A673 (cell line): ENCODE data around the gene AVPR1B. TPM values are rescaled to one million over a fixed set of nuclear protein-coding genes. Genes with fewer than 3 reads are reported as not detected.

ENCODE experiments used
- BruUV-seq: library from RNA; stranded (reverse); fragments of 400-500 nt; replicated peaks from 2 replicates; lab custom pipeline; 2021; lab: Mats Ljungman, UMichigan
- CTCF ChIA-PET: fragments of 300-600 bp; sonication (Branson Sonifier 250); formaldehyde crosslinking; loops from one replicate; lab custom pipeline; 2022; ENCODE audit warnings: antibody characterized with exemption; lab: Charles Lee
- POLR2A ChIA-PET: fragments of 300-600 bp; sonication (Branson Sonifier 250); formaldehyde crosslinking; loops from one replicate; lab custom pipeline; 2022; ENCODE audit warnings: antibody characterized with exemption; ENCODE audit not compliant: low non-redundant PET; lab: Charles Lee
- DNase-seq: peaks from one replicate; pipeline ENCODE4 v3.0.0-alpha.2; 2015; ENCODE audit warnings: low spot score
- H3K27ac ChIP-seq: fragments of 200-600 bp; sonication (generic); 2 replicates; pipeline ENCODE4 v1.5.1; 2016; ENCODE audit warnings: mixed run types, low read depth, mild to moderate bottlenecking, mixed read lengths, antibody characterized with exemption, low read length; ENCODE audit not compliant: poor library complexity, severe bottlenecking
- H3K27me3 ChIP-seq: fragments of 200-600 bp; sonication (generic); replicated peaks from 2 replicates; pipeline ENCODE4 v1.6.1; 2017; ENCODE audit warnings: mixed run types, low read depth, mild to moderate bottlenecking, mixed read lengths, antibody characterized with exemption, low read length; ENCODE audit not compliant: insufficient read depth, poor library complexity
- H3K36me3 ChIP-seq: fragments of 200-600 bp; sonication (generic); 2 replicates; pipeline ENCODE4 v1.6.1; 2016; ENCODE audit warnings: mixed run types, mild to moderate bottlenecking, mixed read lengths, antibody characterized with exemption, low read length; ENCODE audit not compliant: insufficient read depth, poor library complexity, severe bottlenecking
- H3K4me1 ChIP-seq: fragments of 200-600 bp; sonication (generic); 2 replicates; pipeline ENCODE4 v1.6.1; 2017; ENCODE audit warnings: mixed run types, mild to moderate bottlenecking, mixed read lengths, antibody characterized with exemption, low read length; ENCODE audit not compliant: insufficient read depth, poor library complexity, severe bottlenecking
- H3K4me3 ChIP-seq: fragments of 200-600 bp; sonication (generic); 2 replicates; pipeline ENCODE4 v1.5.1; 2016; ENCODE audit warnings: low read depth, mixed run types, mild to moderate bottlenecking, mixed read lengths, low read length; ENCODE audit not compliant: poor library complexity, severe bottlenecking
- H3K9me3 ChIP-seq: fragments of 200-600 bp; sonication (generic); 2 replicates; pipeline ENCODE4 v1.6.1; 2016; ENCODE audit warnings: mixed run types, low read depth, mild to moderate bottlenecking, mixed read lengths, antibody characterized with exemption, low read length; ENCODE audit not compliant: poor library complexity, severe bottlenecking
- EZH2 ChIP-seq: fragments of 200-600 bp; sonication (generic); IDR thresholded peaks from 2 replicates; pipeline ENCODE4 v1.6.1; 2017; ENCODE audit warnings: borderline replicate concordance, low read depth, mild to moderate bottlenecking, mixed read lengths, antibody characterized with exemption, low read length; ENCODE audit not compliant: poor library complexity, severe bottlenecking
- intact Hi-C: fragments of 100-400 bp; cut with micrococcal nuclease; formaldehyde crosslinking; loops from one replicate; pipeline ENCODE4 v1.10.0; 2022; ENCODE audit not compliant: unreplicated experiment
- total RNA-seq: library from RNA; stranded (reverse); gene quantifications from 2 replicates; pipeline ENCODE4 v1.2.3, GENCODE V29; 2021
- TF ChIP-seq, protein P1 (sequence below): fragments of 300-800, 200-600 bp; sonication (generic); conservative IDR thresholded peaks from 2 replicates; pipeline ENCODE4 v1.5.1; 2017; ENCODE audit warnings: low read depth, mild to moderate bottlenecking, antibody characterized with exemption, low read length, moderate library complexity, mixed read lengths

Gene AVPR1B
- total RNA-seq, 1 experiment from 2014 or later, result not detected

DNA sequence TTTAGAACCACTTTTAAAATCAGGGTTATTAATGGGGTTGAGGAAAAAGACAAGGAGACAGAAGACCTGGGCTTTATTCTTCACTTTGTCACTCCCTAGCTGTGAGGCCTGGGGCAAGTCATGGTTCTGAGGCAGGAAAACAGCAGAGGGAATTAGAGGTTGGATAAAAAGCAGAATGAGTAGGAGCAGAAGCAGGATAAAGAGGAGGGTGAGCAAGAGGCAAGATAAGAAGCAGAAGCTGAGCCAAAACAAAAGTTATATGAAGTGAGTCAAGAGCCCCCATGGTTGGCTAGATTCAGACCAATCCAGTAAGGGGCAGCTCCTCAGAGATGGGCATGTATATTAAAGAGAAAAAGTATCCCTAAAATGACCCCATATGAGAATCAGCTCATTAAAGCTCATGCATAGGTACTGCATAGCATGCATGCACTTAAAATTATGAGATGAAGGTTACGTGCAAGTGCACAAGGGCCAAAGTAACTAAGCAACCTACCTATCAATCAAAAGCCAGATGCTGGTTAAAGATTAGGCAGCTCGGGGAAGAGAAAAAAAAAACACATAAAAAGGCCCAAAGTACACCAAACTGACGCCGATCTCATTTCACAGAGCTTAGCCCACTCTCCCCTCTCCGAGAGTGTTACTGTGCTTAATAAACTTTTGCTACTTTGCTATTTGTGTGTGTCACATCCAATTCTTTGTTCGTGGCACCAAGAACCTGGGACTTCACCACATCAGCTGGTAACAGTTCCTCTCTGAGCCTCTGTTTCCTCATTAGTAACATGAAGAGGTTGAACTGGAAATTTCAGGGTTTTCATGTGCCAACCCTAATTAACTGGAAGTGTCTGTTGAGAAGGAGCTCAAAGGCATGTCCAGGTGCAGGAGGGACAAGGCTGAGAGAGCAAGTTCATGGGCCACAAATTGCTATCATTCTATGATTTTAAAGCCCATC, 2.2 kb downstream of the AVPR1B start:
- Histone ChIP-seq H3K4me1 (no peaks in the 10 kb centered on the region), H3K9me3 (no peaks in the 10 kb centered on the region), H3K4me3 (no peak overlapping the region), H3K27me3 (peaks cover 35% of the 10 kb centered on the region), H3K27ac (no peak overlapping the region), H3K36me3 (no peaks in the 10 kb centered on the region)
- intact Hi-C loops, result no loop called here
- POLR2A ChIA-PET, result interaction anchor here (0.6 kb wide), 1 partner anchor 949 kb away, joined by 3 read pairs; no protein-coding TSS in a partner anchor
- CTCF ChIA-PET, result interaction anchor here (0.7 to 1.1 kb wide), 2 partner anchors 86 to 138 kb away, joined by 3 to 5 read pairs; no protein-coding TSS in a partner anchor
- TF ChIP-seq, protein P1, sequence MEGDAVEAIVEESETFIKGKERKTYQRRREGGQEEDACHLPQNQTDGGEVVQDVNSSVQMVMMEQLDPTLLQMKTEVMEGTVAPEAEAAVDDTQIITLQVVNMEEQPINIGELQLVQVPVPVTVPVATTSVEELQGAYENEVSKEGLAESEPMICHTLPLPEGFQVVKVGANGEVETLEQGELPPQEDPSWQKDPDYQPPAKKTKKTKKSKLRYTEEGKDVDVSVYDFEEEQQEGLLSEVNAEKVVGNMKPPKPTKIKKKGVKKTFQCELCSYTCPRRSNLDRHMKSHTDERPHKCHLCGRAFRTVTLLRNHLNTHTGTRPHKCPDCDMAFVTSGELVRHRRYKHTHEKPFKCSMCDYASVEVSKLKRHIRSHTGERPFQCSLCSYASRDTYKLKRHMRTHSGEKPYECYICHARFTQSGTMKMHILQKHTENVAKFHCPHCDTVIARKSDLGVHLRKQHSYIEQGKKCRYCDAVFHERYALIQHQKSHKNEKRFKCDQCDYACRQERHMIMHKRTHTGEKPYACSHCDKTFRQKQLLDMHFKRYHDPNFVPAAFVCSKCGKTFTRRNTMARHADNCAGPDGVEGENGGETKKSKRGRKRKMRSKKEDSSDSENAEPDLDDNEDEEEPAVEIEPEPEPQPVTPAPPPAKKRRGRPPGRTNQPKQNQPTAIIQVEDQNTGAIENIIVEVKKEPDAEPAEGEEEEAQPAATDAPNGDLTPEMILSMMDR, result no peak
- TF ChIP-seq EZH2, result no peak
- BruUV-seq, result no TSS peak
- DNase-seq, result no peak

- CTCF ChIA-PET, result no interaction called here
- intact Hi-C loops, result no loop called here
- TF ChIP-seq, protein P1, result no peak
- no peak for TF ChIP-seq EZH2
- Histone ChIP-seq H3K27ac (no peak overlapping the region), H3K4me1 (no peaks in the 10 kb centered on the region), H3K9me3 (no peaks in the 10 kb centered on the region), H3K4me3 (no peak overlapping the region), H3K27me3 (peaks cover 19% of the 10 kb centered on the region), H3K36me3 (no peaks in the 10 kb centered on the region)
- no TSS peak for BruUV-seq
- POLR2A ChIA-PET, result no interaction called here
- DNase-seq, result no peak
Observed at GRCh38 chr1:206112600-206113301, 4.4 kb downstream of the AVPR1B start.

DNA sequence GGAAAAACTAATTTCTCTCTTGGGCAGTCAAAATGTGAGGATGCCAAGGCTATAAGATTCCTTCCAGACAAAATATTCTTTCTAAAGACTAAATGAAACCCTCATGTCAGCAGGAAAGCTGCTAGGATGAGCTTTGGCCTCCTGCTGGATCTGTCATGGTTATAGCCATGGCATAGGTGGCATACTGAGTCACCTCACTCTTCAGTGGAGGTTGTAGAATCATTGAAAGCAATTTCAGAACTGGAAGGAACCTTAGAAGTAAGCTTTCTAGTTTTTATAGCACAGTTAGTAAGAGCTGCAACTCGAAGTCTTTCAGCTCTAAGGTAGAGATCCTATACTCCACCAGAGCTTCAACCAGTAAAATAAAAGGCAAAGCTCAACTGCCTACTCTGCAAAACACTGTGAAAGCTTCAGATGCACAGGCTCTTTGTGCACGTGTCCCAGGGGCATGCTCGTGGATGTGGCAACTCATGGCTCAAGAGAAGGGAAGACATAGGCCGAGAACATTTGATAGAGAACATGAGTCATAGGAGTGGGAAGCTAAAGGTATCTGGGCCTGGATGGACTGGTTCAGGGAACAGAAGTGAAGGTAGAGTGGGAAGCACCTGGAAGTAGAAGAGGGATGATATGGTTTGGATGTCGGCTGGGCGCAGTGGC, 5.8 kb downstream of the AVPR1B start:
- no peak for TF ChIP-seq EZH2
- TF ChIP-seq, protein P1, result no peak
- ChIA-PET POLR2A (no interaction called here), CTCF (interaction anchor here (1.0 kb wide), 1 partner anchor 127 kb away, joined by 3 read pairs; no protein-coding TSS in a partner anchor)
- H3K4me1 ChIP-seq, result no peaks in the 10 kb centered on the region
- DNase-seq, result no peak
- no peak overlapping the region for H3K4me3 ChIP-seq
- H3K9me3 ChIP-seq, result no peaks in the 10 kb centered on the region
- H3K27me3 ChIP-seq, result peaks cover 6% of the 10 kb centered on the region
- H3K27ac ChIP-seq, result no peak overlapping the region
- intact Hi-C loops, result no loop called here
- no TSS peak for BruUV-seq
- no peaks in the 10 kb centered on the region for H3K36me3 ChIP-seq
